GM18511 (cell line): ENCODE measurements around the gene CHD2.
"Not testable (repeated sequence)": the region's sequence is repeated elsewhere in the genome, so short reads cannot be mapped to it uniquely, and the experiment has no call there.

Experiments
- ATAC-seq: cut with Tn5 transposase; IDR thresholded peaks from one replicate; pipeline ENCODE4 v1.9.1; 2021; ENCODE audit warnings: mild to moderate bottlenecking, moderate library complexity; ENCODE audit not compliant: unreplicated experiment

Gene CHD2

DNA sequence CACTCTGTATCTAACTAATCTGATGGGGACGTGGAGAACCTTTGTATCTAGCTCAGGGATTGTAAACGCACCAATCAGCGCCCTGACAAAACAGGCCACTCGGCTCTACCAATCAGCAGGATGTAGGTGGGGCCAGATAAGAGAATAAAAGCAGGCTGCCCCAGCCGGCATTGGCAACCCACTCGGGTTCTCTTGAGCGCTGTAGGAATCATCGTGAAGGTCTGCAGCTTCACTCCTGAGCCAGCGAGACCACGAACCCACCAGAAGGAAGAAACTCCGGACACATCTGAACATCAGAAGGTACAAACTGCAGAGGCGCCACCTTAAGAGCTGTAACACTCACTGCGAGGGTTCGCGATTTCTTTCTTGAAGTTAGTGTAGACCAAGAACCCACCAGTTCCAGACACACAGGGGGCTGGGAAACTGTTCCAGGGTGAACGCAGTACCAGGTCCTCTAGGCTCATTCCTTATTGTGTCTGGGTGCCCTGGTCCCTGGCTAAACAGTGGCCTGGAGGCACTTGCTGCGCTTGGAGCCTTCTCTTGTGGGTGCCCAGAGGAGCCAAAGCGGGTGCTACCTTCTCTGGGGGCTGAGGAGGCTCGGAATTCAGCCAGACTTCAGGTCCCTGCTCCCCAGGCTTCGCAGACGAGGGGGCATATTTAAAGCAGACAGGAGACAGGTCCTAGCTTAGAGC is 132.5 kb downstream of the CHD2 start:
- ATAC-seq = not testable (repeated sequence)

DNA sequence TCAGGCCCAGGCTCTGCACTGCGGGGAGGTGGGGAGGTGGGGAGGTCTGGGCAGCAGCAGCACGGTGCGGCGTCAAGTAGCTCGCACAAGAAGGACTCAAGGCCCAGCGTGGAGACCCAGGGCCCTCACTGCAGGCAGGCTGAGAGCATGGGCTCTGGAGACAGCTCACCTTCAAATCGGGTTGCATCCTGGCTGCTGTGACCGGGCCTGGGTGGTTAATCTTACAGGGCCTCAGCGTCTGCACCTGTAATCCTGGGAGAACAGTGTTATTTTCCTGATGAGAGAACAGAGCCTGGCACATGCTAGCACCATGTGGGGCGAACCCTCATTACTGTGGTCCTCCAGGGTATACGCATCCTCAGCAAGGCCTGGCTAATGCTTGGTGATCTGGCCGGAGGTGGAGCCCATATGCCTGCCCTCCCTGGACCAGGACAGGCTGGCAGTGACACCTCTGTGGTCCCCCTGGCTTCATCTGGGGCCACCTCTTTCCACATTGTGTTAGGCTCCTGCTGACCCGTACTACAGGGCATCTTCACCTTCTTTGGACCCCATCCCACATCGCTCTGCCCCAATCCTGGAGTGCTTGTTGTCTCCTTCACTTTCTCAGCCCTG is 133.4 kb downstream of the CHD2 start:
- no peak for ATAC-seq

DNA sequence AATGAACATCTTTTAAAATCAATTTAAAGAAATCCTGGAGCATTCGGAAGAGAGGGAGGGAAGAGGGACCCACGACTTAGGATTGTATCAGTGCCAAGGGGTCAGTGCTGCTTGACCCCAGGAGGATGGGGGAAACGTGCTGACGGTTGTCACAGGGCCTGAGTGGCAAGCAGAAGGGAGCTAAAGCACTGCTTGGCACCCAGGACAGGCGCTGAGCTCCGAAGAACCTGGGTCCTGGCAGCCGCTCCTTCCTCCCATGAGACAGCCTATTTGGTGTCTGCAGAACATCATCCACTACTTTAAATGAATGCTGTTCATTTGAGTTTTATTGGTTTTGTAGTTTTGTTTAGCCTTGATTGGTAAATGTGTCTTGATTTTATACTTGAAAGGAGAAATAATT is 134.4 kb downstream of the CHD2 start:
- ATAC-seq = no peak

DNA sequence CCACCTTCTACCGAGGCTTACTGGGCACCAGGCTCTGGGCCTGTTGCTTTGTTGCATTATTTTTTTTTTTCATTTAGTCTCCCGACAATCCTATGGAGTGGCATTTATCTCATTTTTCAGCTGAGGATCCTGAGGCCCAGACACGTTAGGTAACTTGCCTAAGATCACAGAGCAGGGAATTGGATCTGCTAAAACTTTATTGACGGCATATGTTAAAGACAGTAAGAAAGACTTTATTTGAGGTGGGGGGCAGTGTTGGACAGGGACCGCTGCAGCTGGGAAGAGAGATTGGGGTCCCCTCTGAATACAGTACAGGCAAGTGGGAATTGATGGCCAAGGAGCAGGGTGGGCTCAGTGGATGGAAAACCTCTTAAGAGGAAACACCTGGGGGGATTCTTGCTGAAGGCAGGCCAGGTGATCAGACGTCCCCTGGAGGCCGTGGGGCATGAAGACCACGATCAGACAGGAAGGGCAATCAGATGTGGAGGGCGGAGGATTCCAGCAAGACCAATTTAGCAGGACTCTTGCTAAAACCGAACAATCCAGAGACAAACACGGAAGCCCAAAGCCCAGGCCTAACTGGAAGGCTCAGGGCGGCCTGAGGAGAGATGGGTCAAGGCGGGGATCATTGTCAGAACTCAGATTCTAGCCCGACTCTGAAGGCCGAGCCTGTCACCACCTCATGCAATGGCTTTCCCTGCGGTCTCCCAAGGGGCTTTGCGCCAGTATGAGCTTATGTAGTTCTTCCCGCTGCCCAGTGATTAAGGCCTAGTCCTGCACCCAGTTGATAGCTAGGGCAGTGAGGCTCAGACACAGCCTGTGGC is 135.2 kb downstream of the CHD2 start:
- peak; percentile 32 for ATAC-seq

DNA sequence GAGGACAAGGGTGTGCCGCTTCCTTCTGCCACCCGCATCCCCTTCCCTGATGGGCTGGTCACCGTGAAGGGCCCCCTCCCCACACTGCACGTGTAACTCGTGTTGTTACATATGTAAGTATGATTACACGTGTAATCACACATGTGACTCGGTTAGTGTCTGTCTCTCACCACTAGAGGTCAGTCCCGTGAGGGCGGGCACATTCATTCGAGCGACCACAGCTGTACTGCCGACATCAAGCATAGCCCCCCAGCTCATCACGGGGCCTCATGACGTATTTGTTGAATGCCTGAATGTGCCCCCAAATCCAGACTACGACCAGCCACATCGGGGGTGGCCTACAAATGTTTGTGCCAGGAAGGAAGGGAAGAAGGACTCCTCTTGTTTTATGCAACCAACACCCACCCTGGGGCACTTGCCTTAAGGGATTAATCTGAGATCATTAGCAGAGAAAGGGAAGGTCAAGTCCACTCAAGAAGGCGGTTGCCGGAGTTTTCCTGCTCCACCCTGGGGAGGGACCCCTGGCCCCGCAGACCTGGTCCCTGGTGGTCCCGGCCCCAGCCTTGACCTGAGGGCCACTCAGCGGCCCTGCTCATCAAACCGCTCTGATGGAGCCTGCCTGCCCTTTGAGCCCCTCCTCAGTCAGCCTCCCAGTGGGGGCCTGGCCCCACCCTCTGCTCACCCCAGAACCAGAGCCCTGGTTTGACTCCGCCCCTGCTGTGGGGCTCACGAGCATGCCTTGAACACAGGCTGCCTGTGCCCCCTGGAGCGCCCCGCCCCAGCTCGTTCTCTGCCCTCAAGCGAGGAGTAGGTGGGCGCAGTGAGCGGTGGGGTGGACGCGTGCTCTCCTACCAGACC is 136.1 kb downstream of the CHD2 start:
- ATAC-seq = peak; percentile 88

DNA sequence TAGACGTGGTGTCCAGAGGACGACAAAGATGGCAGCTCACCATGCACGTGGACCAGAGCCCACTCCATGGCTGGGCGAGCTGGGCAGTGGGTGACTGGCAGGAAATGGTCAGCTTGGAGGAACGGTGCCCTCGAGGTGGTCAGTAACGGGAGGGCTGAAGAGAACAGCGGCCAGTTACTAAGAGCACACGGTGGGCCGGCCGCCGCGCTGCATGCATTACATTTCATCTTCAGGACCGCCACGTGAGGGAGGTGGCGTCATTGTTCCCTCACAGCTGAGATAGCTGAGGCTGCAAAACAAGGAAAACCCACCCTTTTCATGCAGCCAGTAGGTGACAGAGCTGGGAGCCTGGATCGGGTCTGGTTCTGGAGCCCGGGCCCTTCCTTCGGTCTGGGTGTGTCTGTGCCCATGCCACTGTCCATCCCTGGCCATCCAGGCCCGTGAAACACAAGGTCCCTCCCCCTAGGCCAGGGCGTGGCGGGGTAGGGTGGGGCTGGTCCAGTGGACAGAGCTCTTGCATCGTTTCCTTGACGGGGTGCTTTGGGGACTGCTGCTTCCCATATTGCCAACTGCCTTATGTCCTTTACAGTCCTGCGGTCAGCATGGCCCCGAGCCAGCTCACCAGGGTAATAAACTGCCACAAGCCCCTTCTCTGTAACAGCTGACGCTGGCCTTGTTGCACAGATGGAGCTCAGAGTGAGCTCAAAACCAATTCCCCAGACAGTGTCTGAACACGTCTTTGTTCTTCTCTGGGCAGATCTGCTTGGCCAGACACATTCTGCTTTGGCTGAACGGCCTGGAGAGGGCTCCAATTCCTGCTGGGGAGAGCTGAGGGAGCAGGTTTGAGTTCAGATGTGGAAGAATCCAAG is 137.1 kb downstream of the CHD2 start:
- no peak for ATAC-seq

DNA sequence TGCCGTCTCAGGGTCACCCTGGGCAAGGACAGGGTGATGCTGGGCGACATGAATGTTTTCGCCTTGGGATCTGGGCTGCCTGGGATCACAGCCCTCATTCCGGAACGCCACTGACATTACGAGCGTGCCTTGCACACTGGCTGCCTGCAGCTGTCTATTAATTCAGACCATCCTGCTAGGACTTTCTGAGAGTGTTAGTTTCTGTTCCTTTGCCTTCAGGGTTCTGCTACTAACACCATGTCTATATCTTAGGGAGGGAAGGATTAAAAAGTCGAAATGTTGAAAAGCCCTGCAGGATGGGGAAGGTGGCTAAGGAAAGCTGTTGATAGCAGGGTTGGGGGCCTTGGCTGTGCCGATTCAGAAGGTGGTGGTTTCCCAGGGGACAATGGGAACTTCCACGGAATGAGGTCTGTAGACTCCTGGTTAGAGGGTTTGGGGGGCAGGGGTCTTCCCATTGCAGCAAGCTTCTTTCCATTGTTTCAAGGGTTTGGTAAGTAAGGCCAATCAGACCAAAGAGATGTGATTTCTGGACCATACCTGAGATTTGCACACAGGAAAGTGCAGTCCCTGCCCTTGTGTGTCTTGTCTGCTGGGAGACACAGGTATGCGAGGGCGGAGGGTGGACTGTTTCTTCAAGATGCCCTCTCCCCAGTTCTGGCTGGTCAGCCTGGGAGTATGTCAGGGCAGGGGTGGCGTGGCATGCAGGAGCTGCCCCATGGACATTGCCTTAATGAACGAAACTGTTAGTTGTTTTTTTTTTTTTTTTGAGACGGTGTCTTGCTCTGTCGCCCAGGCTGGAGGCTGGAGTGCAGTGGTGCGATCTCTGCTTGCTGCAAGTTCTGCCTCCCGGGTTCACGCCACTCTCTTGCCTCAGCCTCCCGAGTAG is 137.9 kb downstream of the CHD2 start:
- no peak for ATAC-seq

DNA sequence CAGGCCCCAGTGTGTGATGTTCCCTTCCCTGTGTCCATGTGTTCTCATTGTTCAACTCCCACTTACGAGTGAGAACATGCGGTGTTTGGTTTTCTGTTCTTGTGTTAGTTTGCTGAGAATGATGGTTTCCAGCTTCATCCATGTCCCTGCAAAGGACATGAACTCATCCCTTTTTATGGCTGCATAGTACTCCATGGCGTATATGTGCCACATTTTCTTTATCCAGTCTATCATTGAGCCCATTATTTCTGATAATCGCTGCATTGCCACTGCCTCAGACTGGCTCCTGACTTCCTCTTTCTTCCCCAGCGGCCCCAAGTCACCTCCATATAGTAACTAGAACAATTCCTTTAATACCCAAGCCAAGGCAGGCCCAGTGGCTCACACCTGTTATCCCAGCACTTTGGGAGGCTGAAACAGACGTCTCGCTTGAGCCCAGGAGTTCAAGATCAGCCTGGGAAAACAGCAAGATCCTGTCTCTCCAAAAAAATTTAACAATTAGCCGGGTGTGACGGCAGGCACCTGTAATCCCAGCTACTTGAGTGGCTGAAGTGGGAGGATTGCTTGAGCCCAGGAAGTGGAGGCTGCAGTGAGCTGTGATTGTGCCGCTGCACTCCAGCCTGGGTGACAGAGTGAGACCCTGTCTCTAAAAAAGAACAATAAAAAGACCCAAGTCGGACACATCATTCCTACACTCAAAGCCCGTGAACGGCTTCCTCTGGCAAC is 139.6 kb downstream of the CHD2 start:
- ATAC-seq = not testable (repeated sequence)

DNA sequence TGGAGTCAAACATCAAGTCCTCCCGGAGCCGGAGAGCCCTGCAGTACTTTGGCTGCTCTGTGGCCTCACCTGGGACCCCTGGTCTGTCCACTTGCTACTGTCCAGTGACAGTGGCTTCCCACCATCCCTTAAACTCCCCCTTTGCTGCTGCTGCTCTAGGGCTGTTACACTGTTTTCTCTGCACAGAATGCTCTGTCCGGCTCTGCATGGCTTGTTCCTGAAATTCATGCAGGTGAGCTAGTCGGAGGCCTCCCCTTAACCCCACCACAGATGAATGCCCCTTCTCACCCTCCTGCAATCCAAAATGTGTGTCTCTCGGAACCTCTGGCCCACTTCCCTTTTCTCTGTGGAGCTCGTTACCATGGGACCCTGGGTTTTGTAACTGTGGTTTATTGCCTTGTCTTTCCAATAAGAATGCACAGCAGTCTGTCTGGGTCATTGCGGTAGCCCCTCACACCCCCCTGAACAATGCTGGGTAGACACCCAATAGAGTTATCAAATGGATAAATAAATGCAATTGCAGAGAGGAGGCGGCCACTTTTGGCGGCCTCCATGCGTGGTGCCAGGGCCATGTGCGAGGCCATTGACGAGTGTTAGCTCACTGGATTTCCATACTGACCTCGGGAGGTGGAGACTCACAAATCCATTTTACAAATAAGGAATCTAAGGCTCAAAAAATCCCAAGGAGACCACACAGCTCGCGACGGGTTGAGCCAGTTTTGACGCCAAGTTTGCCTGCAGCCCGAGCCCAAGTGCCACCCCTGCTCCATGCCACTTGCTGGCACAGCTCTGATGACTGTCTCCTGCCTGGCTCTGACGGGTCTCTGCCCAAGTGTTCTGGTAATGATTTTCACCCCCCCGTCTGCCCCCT is 140.4 kb downstream of the CHD2 start:
- ATAC-seq = no peak

DNA sequence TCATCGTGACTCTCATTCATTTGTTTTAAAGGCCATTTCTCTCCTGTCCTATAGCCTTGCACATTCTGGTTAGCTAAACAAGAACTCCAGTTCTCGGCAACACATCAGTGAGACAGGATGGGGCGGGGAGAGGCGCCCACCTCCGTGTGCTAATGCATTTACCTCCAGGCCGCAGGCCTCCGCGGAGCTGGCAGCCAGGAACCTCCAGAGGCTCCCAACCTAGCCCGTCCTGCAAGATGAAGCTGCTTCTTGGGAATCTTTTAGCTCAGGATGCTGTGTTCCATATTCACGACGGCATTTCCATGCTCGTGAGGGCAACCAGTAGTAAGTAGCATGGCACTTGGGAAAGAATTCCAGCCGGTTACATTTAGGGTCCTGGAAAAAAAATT is 141.0 kb downstream of the CHD2 start:
- no peak for ATAC-seq

DNA sequence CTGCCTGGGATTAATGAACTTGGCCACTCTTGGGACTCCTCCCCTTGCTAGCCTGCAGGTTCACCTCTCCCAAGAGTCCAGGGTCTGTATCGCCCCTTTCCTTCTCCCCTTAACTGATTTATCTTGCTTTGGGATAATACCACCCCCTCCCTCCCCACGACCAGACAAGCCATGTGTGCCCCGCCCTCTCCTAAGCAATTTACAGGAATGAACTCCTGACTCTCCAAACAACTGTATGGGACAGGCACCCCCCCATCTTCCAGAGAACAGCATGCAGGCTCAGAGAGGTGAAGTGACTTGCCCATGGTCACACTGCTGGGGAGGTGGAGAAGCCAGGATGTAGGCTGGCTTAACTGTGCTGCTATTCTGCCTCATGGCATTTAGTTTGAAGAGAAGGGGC is 142.1 kb downstream of the CHD2 start:
- ATAC-seq = no peak

DNA sequence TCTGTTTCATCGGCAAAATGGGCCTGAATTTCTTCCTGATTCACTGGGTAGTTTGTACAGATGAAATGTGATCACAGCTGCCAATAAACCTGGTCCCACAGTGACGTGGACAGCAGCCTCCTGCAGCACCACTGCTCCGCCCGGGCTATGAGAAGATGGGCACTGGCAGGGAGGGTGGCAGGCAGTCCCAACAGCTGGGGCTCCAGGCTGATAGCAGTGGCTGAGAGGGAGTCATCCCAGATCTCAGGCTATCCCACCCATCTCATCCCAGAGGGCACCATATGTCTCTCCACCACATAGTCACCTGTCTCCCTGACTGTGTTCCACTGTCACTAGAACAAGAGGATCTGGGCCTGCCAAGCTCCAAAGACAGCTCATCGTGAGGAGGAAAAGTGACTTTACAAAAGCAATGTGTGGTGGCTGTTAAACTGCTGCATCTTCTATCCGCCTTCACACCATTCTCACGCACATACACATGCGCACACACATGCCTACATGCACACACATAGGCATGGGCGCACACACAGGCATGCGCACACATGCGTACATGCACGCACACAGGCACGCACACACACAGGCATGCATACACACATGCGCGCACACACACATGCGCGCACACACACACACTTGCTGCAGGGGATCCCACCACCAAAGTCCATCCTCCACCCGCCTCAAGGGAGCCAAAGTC is 142.7 kb downstream of the CHD2 start:
- ATAC-seq = no peak

DNA sequence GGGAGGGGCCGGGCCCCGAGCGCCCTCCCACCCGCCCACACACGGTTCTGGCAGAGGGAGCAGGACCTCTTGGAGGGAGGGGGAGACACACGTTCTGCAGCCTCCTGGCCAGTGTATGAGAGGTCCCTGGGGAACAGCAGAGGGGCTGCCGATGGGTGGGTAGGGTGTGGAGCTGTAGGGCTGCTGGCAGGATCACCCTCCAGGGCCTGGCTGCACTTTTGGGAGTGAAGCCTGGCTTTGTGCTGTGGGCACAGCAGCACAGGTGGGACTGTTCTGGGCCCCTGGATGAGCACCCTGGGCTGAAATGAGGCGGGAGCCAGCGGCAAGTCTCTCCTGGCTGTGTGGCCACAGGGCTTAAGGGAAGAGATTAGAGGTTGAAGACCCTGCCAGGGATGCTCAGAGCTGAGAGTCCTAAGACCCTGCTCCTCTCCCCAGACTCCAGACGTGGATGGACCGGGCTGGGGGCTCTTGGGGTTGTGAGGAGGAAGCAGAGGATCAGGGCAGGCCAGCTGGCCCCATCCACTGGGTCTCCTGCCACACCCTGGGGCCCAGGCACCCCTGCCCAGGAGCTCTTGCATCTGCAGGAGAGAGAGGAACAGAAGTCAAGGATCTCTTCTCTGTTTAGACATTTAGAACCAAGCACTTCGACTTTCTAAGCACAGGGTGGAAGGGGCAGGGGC is 143.6 kb downstream of the CHD2 start:
- no peak for ATAC-seq

DNA sequence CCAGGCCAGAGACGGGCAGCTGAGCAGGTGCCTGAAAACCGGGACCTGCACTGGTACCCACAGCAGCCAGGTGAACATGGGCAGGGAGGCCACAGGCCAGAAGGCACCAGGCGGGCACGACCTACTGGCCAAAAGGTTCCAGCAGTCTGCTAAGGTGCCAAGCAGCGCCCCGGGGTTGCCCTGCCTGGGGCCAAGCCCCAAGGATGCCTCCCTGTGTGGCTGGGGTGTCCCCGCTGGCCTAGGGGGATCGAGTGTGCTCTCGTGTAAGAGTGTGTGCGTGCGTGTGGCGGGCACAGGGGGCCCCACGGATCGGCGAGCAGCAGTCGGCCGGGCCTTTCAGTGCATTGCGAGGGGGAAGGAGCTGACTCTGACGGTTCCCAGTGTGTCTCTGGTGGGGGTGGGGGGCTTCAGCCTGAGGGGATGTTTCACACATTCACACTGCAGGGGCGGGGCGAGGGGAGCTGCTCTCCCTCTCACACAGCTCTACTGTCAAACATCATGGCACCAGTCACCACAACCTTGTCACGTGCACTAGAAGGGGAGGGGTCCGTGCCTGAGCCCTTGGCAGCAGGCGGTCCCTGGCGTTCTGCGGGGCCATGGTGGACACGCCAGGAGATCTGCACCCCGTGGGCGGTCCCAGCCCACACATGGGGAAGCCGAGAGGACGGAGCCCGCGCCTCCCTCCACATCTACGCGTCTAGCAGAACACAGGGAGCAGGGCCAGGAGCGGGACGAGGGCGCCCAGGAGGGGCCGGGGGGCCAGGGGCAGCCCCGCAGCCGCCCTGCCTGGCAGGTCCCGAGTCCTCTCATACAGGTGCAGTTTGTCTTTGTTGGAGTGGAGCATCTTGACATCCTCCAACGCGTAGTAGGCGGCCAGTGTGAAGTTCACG is 144.4 kb downstream of the CHD2 start:
- no peak for ATAC-seq

DNA sequence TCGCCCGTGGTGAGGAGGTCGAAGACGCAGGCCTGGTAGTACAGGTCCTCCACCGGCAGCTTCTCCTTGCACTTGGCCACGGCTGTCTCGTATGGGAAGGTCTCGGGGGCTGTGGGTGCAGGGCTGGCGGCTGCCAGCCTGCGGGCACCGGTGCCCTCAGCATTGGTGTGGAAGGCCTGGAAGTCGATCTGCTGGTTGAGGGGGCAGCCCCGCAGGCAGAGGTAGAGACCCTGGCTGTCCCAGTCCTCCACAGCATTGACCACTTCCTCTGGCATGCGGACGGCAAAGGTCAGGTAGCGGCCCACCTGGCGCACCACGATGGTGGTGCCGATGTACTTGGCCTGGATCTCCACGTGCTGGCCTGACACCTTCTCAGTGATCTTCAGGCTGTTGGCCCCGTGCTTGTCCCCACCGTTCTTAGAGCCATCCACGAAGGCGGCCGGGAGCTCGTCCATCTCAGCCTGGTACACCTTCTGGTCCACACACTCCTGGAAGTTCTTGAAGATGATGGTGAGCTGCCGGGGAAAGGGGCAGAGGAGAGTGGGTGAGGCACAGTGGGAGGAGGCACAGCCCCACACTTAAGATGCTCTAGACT is 145.2 kb downstream of the CHD2 start:
- no peak for ATAC-seq
